T-cell (primary cell): ENCODE results near the gene CCL8. TPM values are rescaled to one million over a fixed set of nuclear protein-coding genes. Genes with fewer than 3 reads are reported as not detected.

Experiments used
- ATAC-seq, 4 experiments: fragments of 200-7000 bp in 3 of 4; fragments of 150-1000 bp in 1 of 4; cut with Tn5 transposase; replicated peaks in 1 of 4; 1 replicate in 3 of 4; 2 replicates in 1 of 4; pipeline ENCODE4 v1.10.0; 2021; ENCODE audit warnings: moderate library complexity in 3 of 4, mild to moderate bottlenecking in 2 of 4, moderate number of reproducible peaks in 1 of 4
- CTCF ChIA-PET, 2 donors: fragments of 300-600 bp; sonication (Branson Sonifier 250); formaldehyde crosslinking; loops; one replicate each; lab custom pipeline; 2022; ENCODE audit warnings: antibody characterized with exemption in 2 of 2; lab: Charles Lee
- POLR2A ChIA-PET, 2 donors: fragments of 300-600 bp; sonication (Branson Sonifier 250); formaldehyde crosslinking; loops; one replicate each; lab custom pipeline; 2022; ENCODE audit warnings: antibody characterized with exemption in 2 of 2; lab: Charles Lee
- DNase-seq, 35 experiments: peaks; one replicate each; pipeline versions ENCODE4 v3.0.0 to v3.0.0-alpha.2; 2013 to 2023
- H3K27ac ChIP-seq: one replicate; pipeline ENCODE4 v1.5.1; 2013; ENCODE audit warnings: low read length
- H3K27me3 ChIP-seq, 2 experiments: replicated peaks in 1 of 2; 1 replicate in 1 of 2; 2 replicates in 1 of 2; pipeline versions ENCODE4 v1.6.1 to v1.7.0; 2013; ENCODE audit warnings: low read length in 1 of 2, mixed read lengths in 1 of 2; ENCODE audit not compliant: control insufficient read depth in 2 of 2, insufficient read depth in 2 of 2; ENCODE audit errors: extremely low read depth in 1 of 2
- H3K36me3 ChIP-seq, 2 donors: 1 replicate in 1 of 2; 2 replicates in 1 of 2; pipeline versions ENCODE4 v1.6.1 to v1.7.0; 2013; ENCODE audit warnings: low read length in 1 of 2; ENCODE audit not compliant: control insufficient read depth in 2 of 2, insufficient read depth in 1 of 2; ENCODE audit errors: extremely low read depth in 1 of 2
- H3K4me1 ChIP-seq, 2 experiments: 1 replicate in 1 of 2; 2 replicates in 1 of 2; pipeline versions ENCODE4 v1.6.1 to v1.7.0; 2013; ENCODE audit warnings: low read length in 2 of 2, mixed read lengths in 1 of 2; ENCODE audit not compliant: insufficient read depth in 2 of 2, control insufficient read depth in 1 of 2; ENCODE audit errors: extremely low read depth in 1 of 2
- H3K4me3 ChIP-seq, 2 donors: 1 replicate in 1 of 2; 2 replicates in 1 of 2; pipeline versions ENCODE4 v1.5.1 to v1.7.0; 2013; ENCODE audit warnings: mild to moderate bottlenecking in 2 of 2, low read length in 1 of 2, moderate library complexity in 1 of 2; ENCODE audit not compliant: control insufficient read depth in 1 of 2; ENCODE audit errors: extremely low read depth in 1 of 2
- H3K9me3 ChIP-seq: 2 replicates; pipeline ENCODE4 v1.7.0; 2013
- H3K27ac Mint-ChIP-seq, 2 donors: one replicate each; pipeline ENCODE4 v1.8.0; 2020 to 2021; ENCODE audit warnings: mild to moderate bottlenecking in 2 of 2, mixed read lengths in 2 of 2
- H3K27me3 Mint-ChIP-seq, 2 donors: one replicate each; pipeline ENCODE4 v1.8.0; 2021 to 2022; ENCODE audit warnings: mixed read lengths in 2 of 2
- H3K36me3 Mint-ChIP-seq: one replicate; pipeline ENCODE4 v1.8.0; 2021; ENCODE audit warnings: mixed read lengths
- H3K4me1 Mint-ChIP-seq, 3 donors: one replicate each; pipeline ENCODE4 v1.8.0; 2020 to 2022; ENCODE audit warnings: mixed read lengths in 3 of 3, mild to moderate bottlenecking in 1 of 3
- H3K4me3 Mint-ChIP-seq, 3 donors: one replicate each; pipeline ENCODE4 v1.8.0; 2020 to 2022; ENCODE audit warnings: mild to moderate bottlenecking in 3 of 3, mixed read lengths in 3 of 3, moderate library complexity in 3 of 3
- H3K9me3 Mint-ChIP-seq, 3 donors: one replicate each; pipeline ENCODE4 v1.8.0; 2020 to 2022; ENCODE audit warnings: mixed read lengths in 3 of 3
- WGBS: methylation state at CpG from one replicate; pipeline ENCODE4 v1.1.5; 2013; ENCODE audit warnings: missing lambda C conversion rate; ENCODE audit not compliant: insufficient coverage; 5-methylcytosine and 5-hydroxymethylcytosine counted together
- total RNA-seq, 35 experiments: library from RNA in 6 of 35; stranded (reverse) in 6 of 35; fragments of 120-200 nt in 1 of 35; gene quantifications; one replicate each; pipeline versions ENCODE4 v1.2.1 to v1.2.4 and lab custom pipeline; 2013 to 2026

CCL8 gene
- total RNA-seq, 5 donors from 2014 or later (not counting 1 experiment from before 2014, with no cell fraction given), result not detected

DNA sequence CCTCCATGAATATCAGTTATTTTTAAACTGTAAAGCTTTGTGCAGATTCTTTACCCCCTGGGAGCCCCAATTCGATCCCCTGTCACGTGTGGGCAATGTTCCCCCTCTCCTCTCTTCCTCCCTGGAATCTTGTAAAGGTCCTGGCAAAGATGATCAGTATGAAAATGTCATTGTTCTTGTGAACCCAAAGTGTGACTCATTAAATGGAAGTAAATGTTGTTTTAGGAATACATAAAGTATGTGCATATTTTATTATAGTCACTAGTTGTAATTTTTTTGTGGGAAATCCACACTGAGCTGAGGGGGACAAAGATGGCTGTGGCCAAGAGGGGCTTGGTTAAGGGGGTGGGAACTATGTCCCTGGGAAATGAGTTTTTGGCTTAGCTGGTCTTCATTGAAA is 31.4 kb upstream of the CCL8 start:
- no peak overlapping the region for H3K4me3 Mint-ChIP-seq
- ATAC-seq, result no peak

DNA sequence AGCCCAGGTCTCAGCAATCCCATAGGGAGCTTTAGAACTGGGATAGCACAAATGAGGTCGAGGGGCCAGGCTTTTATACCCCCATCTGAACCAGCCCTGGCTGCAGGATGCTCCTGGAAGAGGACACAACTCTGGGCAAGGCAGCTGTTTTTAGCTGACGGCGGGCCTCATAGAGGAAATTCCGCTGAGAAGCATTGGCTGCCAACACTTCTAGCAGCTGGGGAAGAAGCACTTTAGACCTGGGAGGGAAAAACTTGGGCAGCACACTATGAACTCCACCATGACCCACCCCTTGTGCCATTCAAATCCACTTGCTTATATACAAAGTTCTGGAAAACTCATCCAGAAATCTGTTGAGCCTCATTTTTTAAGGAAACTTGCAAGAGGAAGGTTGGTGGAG is 28.6 kb upstream of the CCL8 start:
- ChIA-PET POLR2A (no interaction called here), CTCF (no interaction called here)
- Mint-ChIP-seq H3K36me3 (no peaks in the 10 kb centered on the region), H3K4me1 (no peaks in the 10 kb centered on the region), H3K27me3 (peaks cover 11 to 14% of the 10 kb centered on the region in 2 donors), H3K27ac (no peak overlapping the region), H3K4me3 (no peak overlapping the region), H3K9me3 (no peaks in the 10 kb centered on the region)
- ATAC-seq (no peak), DNase-seq (no peak)
- Histone ChIP-seq H3K9me3 (no peaks in the 10 kb centered on the region), H3K4me3 (no peak overlapping the region), H3K27me3 (peaks cover 0 to 2% of the 10 kb centered on the region in 2 experiments), H3K27ac (no peak overlapping the region), H3K36me3 (no peaks in the 10 kb centered on the region), H3K4me1 (no peaks in the 10 kb centered on the region)
- WGBS, result 49% methylated on average over 4 of the region's 4 CpGs

More for the DNA sequence above, 31.4 kb upstream of the CCL8 start:
- ChIA-PET POLR2A (no interaction called here), CTCF (no interaction called here)
- Histone ChIP-seq H3K27ac (no peak overlapping the region), H3K4me3 (no peak overlapping the region), H3K4me1 (no peaks in the 10 kb centered on the region), H3K9me3 (no peaks in the 10 kb centered on the region), H3K27me3 (peaks cover 0 to 4% of the 10 kb centered on the region in 2 experiments), H3K36me3 (no peaks in the 10 kb centered on the region)
- H3K4me1 Mint-ChIP-seq, result no peaks in the 10 kb centered on the region
- H3K27ac Mint-ChIP-seq, result no peak overlapping the region
- no peaks in the 10 kb centered on the region for H3K36me3 Mint-ChIP-seq
- no peaks in the 10 kb centered on the region for H3K9me3 Mint-ChIP-seq
- WGBS, result no CpG with 5 or more reads among the region's 2 CpGs
- DNase-seq, result no peak
- H3K27me3 Mint-ChIP-seq, result peaks cover 13 to 18% of the 10 kb centered on the region in 2 donors

DNA sequence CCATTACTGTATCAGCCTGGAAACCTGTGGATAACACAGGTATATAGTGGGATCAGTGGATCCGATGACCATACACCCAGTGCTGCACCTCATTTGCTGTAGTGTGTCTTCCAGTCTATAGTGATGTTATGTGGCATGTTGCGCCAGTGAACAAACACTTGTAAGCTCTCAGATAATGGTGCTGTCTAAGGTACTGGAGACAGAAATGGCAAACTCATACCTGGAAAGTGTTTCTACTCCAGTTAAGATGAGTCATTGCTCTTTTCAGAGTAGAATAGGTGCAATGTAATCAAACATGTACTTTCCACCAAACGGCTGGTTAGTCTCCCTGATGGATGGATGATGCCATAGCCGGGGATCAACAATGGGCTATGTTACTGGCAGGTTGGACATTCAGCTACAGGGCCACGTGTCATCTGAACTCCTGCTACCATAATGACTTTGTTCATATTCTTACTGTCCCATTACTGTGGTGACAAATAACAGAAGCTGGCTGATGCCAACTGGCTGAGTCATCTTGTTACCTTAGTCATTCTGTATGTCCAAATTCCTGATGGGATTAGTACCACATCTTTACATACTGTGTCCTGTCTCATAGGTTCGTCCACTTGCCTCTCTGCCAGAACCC is 27.4 kb upstream of the CCL8 start:
- no peaks in the 10 kb centered on the region for H3K9me3 ChIP-seq
- H3K27ac ChIP-seq, result no peak overlapping the region
- H3K4me3 ChIP-seq, result no peak overlapping the region
- ATAC-seq (no peak), DNase-seq (no peak)
- no peaks in the 10 kb centered on the region for H3K36me3 ChIP-seq
- ChIA-PET CTCF (no interaction called here), POLR2A (no interaction called here)
- peaks cover 13 to 14% of the 10 kb centered on the region in 2 donors for H3K27me3 Mint-ChIP-seq
- no peaks in the 10 kb centered on the region for H3K9me3 Mint-ChIP-seq
- no peaks in the 10 kb centered on the region for H3K27me3 ChIP-seq
- H3K4me1 ChIP-seq, result no peaks in the 10 kb centered on the region
- H3K27ac Mint-ChIP-seq, result no peak overlapping the region
- no peaks in the 10 kb centered on the region for H3K4me1 Mint-ChIP-seq
- 68% methylated on average over 2 of the region's 6 CpGs for WGBS
- no peak overlapping the region for H3K4me3 Mint-ChIP-seq
- H3K36me3 Mint-ChIP-seq, result no peaks in the 10 kb centered on the region

DNA sequence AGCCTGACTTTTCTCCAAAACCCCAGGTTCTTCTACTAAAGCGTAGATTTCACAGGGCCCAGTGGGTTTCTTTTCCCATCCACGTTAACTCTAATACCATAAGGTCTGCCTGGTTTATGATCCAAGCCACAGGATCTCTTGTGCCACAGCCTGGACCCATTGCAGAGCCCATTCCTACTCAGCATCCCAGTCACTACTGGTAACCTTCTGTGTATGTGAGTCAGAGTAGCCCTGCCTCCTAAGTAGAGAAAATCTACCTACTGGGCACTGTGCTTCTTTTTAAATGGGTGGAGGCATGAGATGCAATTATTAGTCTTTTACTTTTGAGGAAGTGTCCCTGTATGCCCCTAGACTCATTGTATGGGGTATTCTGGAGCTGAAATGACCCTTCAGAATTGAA is 20.2 kb upstream of the CCL8 start:
- Histone ChIP-seq H3K27me3 (peaks cover 0 to 5% of the 10 kb centered on the region in 2 experiments), H3K9me3 (no peaks in the 10 kb centered on the region), H3K4me1 (no peaks in the 10 kb centered on the region), H3K36me3 (no peaks in the 10 kb centered on the region), H3K27ac (no peak overlapping the region), H3K4me3 (no peak overlapping the region)
- ATAC-seq (no peak), DNase-seq (no peak)
- ChIA-PET CTCF (no interaction called here), POLR2A (no interaction called here)
- peaks cover 0 to 4% (median 0%) of the 10 kb centered on the region in 3 donors for H3K9me3 Mint-ChIP-seq
- peaks cover 0 to 2% (median 0%) of the 10 kb centered on the region in 3 donors for H3K4me1 Mint-ChIP-seq
- no peak overlapping the region for H3K27ac Mint-ChIP-seq
- WGBS, result 93% methylated on average over 2 of the region's 2 CpGs
- H3K36me3 Mint-ChIP-seq, result no peaks in the 10 kb centered on the region
- no peak overlapping the region for H3K4me3 Mint-ChIP-seq
- peaks cover 17 to 33% of the 10 kb centered on the region in 2 donors for H3K27me3 Mint-ChIP-seq

DNA sequence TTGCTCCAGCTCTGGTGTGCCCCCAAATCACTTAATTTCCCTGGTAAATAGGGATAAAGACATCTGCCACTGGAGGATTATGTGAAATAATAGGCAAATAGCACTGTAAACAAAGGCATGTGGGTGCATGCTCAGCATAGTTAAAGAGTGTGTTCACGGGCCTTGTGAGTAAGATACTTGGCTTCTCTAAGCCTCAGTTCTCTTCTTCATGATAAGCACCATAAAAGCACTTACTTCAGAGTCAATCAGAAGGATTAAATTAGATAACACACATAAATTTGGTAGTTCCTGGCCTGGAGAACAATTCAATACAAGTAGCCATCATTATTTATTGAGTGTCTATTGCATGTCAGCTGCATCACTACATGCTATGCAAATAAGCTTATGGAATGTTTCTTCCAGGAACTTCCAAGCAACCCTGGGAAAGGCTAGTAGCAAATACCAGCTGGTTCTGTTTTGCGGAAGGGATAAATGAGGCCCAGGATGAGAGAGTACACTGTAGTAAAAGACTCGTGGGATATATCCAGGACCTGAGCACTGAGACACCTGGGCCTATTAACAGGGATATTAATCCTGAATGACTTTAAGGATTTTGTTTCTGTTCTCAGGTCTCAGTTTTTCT is 19.2 kb upstream of the CCL8 start:
- Mint-ChIP-seq H3K36me3 (no peaks in the 10 kb centered on the region), H3K4me1 (peaks cover 0 to 2% (median 0%) of the 10 kb centered on the region in 3 donors), H3K4me3 (no peak overlapping the region), H3K9me3 (peaks cover 0 to 4% (median 0%) of the 10 kb centered on the region in 3 donors), H3K27ac (no peak overlapping the region), H3K27me3 (peaks cover 17 to 33% of the 10 kb centered on the region in 2 donors)
- WGBS, result no CpG with 5 or more reads among the region's 3 CpGs
- DNase-seq (no peak), ATAC-seq (no peak)
- Histone ChIP-seq H3K4me1 (no peaks in the 10 kb centered on the region), H3K27ac (no peak overlapping the region), H3K27me3 (peaks cover 0 to 5% of the 10 kb centered on the region in 2 experiments), H3K9me3 (no peaks in the 10 kb centered on the region), H3K36me3 (no peaks in the 10 kb centered on the region), H3K4me3 (no peak overlapping the region)
- ChIA-PET CTCF (no interaction called here), POLR2A (no interaction called here)

DNA sequence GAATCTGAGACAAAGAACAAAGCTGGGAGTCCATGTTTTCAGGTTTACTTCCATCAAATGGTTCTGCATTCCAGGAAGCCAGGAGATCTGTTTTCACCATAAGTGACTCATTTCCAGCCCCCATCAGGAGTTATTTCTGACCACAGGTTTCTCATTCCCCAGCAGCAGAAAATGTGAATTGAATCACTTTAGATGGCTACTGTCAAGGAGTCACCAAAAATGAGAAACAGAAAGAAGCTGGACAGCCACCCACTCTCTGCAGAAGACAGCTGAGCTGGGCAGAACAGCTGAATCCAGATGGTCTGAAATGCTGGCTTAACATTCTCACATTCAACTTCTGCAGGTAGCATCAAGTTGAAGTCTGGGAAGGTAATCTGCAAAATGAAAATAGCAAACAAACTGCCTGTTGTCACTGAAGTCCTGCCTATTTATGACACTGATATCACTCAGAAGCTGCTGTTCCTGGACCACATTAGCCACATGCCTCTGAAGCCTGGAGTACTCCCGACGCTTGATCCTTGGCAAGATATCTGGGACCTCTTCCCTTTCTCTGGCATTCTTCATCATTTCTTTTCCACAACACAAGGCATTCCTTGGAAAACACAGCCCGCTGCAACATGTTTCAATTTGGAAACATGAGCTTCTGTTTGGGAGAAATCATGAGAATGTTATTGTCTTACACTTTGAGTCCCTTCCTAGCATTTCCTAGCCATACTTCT is 18.4 kb upstream of the CCL8 start:
- H3K4me3 ChIP-seq, result no peak overlapping the region
- H3K36me3 ChIP-seq, result no peaks in the 10 kb centered on the region
- no peak overlapping the region for H3K27ac Mint-ChIP-seq
- H3K27me3 ChIP-seq, result peaks cover 0 to 5% of the 10 kb centered on the region in 2 experiments
- H3K27me3 Mint-ChIP-seq, result peaks cover 17 to 32% of the 10 kb centered on the region in 2 donors
- H3K36me3 Mint-ChIP-seq, result no peaks in the 10 kb centered on the region
- no peak overlapping the region for H3K27ac ChIP-seq
- no peaks in the 10 kb centered on the region for H3K9me3 ChIP-seq
- no peak for DNase-seq
- ChIA-PET CTCF (no interaction called here), POLR2A (no interaction called here)
- no peaks in the 10 kb centered on the region for H3K4me1 ChIP-seq
- H3K9me3 Mint-ChIP-seq, result peaks cover 0 to 4% (median 0%) of the 10 kb centered on the region in 3 donors
- WGBS, result 83% methylated on average over 2 of the region's 3 CpGs
- ATAC-seq, result no peak
- H3K4me1 Mint-ChIP-seq, result peaks cover 0 to 2% (median 0%) of the 10 kb centered on the region in 3 donors
- H3K4me3 Mint-ChIP-seq, result no peak overlapping the region
